Kidney epithelial cell (primary cell): Measurements from ENCODE around the gene ATP8B4. TPM values are rescaled to one million over a fixed set of nuclear protein-coding genes. Genes with fewer than 3 reads are reported as not detected.

Experiments
- DNase-seq: peaks from one replicate; pipeline ENCODE4 v3.0.0-alpha.2; 2010; ENCODE audit warnings: low read depth
- H3K27me3 ChIP-seq: 2 replicates; pipeline ENCODE4 v1.6.0; 2011; ENCODE audit warnings: low read length; ENCODE audit not compliant: control insufficient read depth, insufficient read depth
- H3K36me3 ChIP-seq: 2 replicates; pipeline ENCODE4 v1.5.1; 2011; ENCODE audit warnings: low read length; ENCODE audit not compliant: control insufficient read depth, insufficient read depth
- H3K4me3 ChIP-seq: 2 replicates; pipeline ENCODE4 v1.5.1; 2011; ENCODE audit warnings: low read depth, mild to moderate bottlenecking, control low read depth, low read length
- total RNA-seq: library from RNA; depleted of rRNA; stranded (reverse); fragments of >200 nt; gene quantifications from 2 replicates; pipeline ENCODE4 v1.2.3, GENCODE V29; 2015
- TF ChIP-seq, protein P1 (sequence below): IDR thresholded peaks from 2 replicates; pipeline ENCODE4 v1.5.1; 2011; ENCODE audit warnings: mild to moderate bottlenecking, moderate library complexity, low read length, control low read depth, inconsistent platforms; ENCODE audit not compliant: insufficient read depth, poor library complexity, severe bottlenecking

The ATP8B4 gene
- total RNA-seq, 1 donor from 2014 or later, result 0.25 TPM

DNA sequence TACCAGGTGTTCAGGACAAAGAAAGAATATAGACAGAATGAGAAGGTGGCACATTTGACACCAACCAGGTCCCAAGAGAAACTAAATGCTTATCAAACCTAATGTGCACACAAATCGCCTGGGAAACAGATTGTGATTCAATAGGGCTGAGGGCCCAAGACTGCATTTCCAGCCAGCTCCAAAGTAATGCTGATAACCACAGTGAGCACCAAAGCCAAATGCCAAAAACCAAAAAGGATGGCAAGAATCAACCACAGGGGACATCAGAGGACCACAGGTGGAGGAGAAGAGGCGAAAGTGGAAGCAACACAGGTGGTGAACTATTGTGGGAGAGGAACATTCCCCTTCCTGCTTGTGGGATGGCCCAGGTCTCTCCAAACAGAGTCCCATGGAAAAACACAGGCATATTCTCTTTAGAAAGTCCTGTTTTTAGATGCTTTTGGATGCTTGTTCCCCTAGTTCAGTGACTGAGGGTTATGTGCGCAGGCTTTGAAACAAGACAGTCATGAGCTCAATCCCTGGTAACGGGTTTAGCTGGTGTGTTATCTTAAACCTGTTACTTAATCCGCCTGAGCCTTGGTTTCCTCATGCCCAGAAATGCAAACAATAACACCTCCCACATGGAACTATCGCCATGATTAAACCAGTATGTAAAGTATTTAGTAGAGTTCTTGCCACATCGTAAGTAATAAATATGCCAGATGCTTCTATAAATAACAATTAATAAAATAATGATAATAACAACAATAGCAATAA lies 241.7 kb downstream of the ATP8B4 start:
- TF ChIP-seq, protein P1, sequence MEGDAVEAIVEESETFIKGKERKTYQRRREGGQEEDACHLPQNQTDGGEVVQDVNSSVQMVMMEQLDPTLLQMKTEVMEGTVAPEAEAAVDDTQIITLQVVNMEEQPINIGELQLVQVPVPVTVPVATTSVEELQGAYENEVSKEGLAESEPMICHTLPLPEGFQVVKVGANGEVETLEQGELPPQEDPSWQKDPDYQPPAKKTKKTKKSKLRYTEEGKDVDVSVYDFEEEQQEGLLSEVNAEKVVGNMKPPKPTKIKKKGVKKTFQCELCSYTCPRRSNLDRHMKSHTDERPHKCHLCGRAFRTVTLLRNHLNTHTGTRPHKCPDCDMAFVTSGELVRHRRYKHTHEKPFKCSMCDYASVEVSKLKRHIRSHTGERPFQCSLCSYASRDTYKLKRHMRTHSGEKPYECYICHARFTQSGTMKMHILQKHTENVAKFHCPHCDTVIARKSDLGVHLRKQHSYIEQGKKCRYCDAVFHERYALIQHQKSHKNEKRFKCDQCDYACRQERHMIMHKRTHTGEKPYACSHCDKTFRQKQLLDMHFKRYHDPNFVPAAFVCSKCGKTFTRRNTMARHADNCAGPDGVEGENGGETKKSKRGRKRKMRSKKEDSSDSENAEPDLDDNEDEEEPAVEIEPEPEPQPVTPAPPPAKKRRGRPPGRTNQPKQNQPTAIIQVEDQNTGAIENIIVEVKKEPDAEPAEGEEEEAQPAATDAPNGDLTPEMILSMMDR, result no peak
- no peaks in the 10 kb centered on the region for H3K36me3 ChIP-seq
- no peak for DNase-seq
- no peaks in the 10 kb centered on the region for H3K27me3 ChIP-seq
- no peak overlapping the region for H3K4me3 ChIP-seq

DNA sequence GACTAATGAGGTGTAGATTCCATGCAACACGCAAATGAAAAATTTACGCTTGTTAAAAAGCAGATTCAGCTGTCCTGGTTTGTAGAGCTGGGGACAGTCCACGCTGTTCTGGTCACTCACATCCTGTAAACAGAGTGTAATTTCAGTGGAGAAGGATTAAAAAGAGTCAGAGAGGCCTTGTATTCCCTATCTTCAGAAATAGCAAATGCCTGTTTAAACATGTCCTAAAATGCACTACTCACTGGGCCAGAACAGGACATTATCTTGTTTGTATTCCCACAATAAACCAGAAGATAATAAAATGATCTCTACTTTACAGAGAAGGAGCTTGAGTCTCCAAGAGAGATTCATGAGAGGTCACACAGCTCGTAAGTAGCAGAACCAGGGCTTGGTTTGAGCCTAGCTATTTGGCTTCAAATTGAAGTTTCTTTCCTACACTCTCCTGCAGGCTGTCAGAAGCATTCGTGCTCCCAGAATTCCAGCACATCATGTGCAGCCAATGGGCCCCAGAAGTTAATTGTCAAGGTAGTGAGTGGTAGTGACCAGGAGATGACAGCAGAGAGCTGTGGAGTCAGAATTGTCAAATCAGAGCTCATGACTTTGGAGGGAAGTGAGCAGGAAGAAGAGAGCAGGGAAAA lies 242.5 kb downstream of the ATP8B4 start:
- no peaks in the 10 kb centered on the region for H3K36me3 ChIP-seq
- H3K27me3 ChIP-seq, result no peaks in the 10 kb centered on the region
- TF ChIP-seq, protein P1, result no peak
- no peak overlapping the region for H3K4me3 ChIP-seq
- DNase-seq, result no peak

DNA sequence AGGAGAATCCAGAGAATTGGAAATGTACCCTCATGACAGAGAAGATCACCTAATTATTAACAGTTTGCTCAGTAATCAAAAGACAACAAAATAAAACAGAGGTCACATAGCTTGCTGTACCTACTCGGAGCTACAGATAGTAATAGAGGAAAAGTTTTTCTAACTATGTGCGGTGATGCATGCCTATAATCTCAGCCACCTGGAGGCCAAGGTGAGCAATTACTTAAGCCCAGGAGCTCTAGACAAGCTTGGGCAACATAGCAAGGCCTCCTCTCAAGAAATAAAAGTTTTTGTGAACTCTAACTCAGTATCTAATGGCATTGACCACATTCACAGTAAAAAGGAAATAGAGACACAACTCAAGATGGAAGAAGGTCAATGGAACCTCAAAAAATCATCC lies 243.6 kb downstream of the ATP8B4 start:
- no peak for DNase-seq
- H3K27me3 ChIP-seq, result no peaks in the 10 kb centered on the region
- TF ChIP-seq, protein P1, result peak; percentile 36

DNA sequence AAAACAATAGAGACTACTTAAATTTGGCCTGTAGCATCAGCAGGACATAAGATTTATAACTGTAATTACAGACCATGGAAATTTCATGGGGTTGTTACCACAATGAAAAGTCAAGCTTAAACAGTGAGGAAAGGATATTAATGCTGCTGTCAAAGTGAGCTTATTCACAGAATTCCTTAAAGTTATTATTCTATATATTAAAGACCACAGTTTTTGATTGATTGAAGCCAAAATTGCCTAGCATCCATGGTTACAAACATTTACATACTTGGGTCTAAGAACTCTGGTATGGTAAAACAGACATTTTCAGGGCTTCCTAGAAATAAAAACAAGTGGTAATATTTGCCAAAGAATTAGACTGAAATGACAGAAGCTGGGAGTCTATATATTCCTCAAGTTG lies 248.6 kb downstream of the ATP8B4 start:
- no peaks in the 10 kb centered on the region for H3K36me3 ChIP-seq
- TF ChIP-seq, protein P1, result no peak

More for the DNA sequence above, 243.6 kb downstream of the ATP8B4 start:
- Histone ChIP-seq H3K36me3 (no peaks in the 10 kb centered on the region), H3K4me3 (no peak overlapping the region)

DNA sequence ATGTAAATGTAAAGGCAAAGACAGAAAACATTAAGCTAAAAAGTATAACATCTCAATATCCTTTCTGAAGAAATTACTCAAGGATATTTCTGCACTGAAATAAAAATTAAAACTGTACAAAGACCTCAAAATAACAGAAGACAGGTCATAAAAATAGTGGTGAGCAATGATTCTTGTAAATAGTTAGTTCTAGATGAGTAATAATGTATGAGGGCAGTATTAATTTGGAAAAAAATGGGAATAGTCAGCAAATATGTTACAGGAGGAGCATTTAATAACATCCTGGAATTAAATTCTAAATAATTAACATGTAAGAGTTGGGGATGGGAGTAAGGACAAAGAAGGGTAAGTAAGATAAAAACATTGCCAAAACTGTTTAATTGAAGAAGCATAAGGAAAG lies 250.7 kb downstream of the ATP8B4 start:
- Histone ChIP-seq H3K4me3 (no peak overlapping the region), H3K27me3 (no peaks in the 10 kb centered on the region), H3K36me3 (no peaks in the 10 kb centered on the region)
- no peak for DNase-seq
- TF ChIP-seq, protein P1, result no peak

More for the DNA sequence above, 248.6 kb downstream of the ATP8B4 start:
- no peak overlapping the region for H3K4me3 ChIP-seq
- no peak for DNase-seq
- H3K27me3 ChIP-seq, result no peaks in the 10 kb centered on the region
